HG02938 (cell line): ENCODE measurements around the gene LMCD1.

ENCODE experiments used
- ATAC-seq: cut with Tn5 transposase; IDR thresholded peaks from one replicate; pipeline ENCODE4 v1.9.1; 2021; ENCODE audit warnings: mild to moderate bottlenecking, moderate library complexity; ENCODE audit not compliant: unreplicated experiment

Gene LMCD1

GRCh38 chr3:8501371-8502131 lies at the start of gene LMCD1:
TSS of gene LMCD1 (plus strand) at chr3:8501823. CDS start at chr3:8501939, 116 bp downstream.
- peak; percentile 93 for ATAC-seq

GRCh38 chr3:8452112-8452511 lies 49.5 kb upstream of the LMCD1 start:
- no peak for ATAC-seq

GRCh38 chr3:8453153-8453552 lies 48.5 kb upstream of the LMCD1 start:
- no peak for ATAC-seq

GRCh38 chr3:8455526-8456411 lies 45.9 kb upstream of the LMCD1 start:
- ATAC-seq, result no peak

GRCh38 chr3:8456412-8456811 lies 45.2 kb upstream of the LMCD1 start:
- no peak for ATAC-seq

- ATAC-seq, result no peak
These were observed 44.6 kb upstream of the LMCD1 start for GRCh38 chr3:8457039-8457438.

GRCh38 chr3:8458238-8458661 lies 43.4 kb upstream of the LMCD1 start:
- no peak for ATAC-seq

GRCh38 chr3:8458711-8459110 lies 42.9 kb upstream of the LMCD1 start:
- ATAC-seq, result no peak

GRCh38 chr3:8460050-8460708 lies 41.4 kb upstream of the LMCD1 start:
- ATAC-seq, result no peak

- ATAC-seq, result no peak
These were observed 40.7 kb upstream of the LMCD1 start for GRCh38 chr3:8460815-8461456.

- ATAC-seq, result no peak
These were observed 37.0 kb upstream of the LMCD1 start for GRCh38 chr3:8464668-8465067.

- ATAC-seq, result no peak
These were observed 35.1 kb upstream of the LMCD1 start for GRCh38 chr3:8466526-8466925.

- ATAC-seq, result no peak
These were observed 30.8 kb upstream of the LMCD1 start for GRCh38 chr3:8470801-8471200.

GRCh38 chr3:8472549-8472948 lies 29.1 kb upstream of the LMCD1 start:
- no peak for ATAC-seq

GRCh38 chr3:8473029-8473428 lies 28.6 kb upstream of the LMCD1 start:
- ATAC-seq, result no peak

GRCh38 chr3:8473990-8474389 lies 27.6 kb upstream of the LMCD1 start:
- ATAC-seq, result no peak

GRCh38 chr3:8474991-8475390 lies 26.6 kb upstream of the LMCD1 start:
- no peak for ATAC-seq

- ATAC-seq, result no peak
These were observed 20.9 kb upstream of the LMCD1 start for GRCh38 chr3:8480699-8481098.

GRCh38 chr3:8481380-8481779 lies 20.2 kb upstream of the LMCD1 start:
- no peak for ATAC-seq

- ATAC-seq, result no peak
These were observed 19.4 kb upstream of the LMCD1 start for GRCh38 chr3:8482263-8482662.
